H1 (cell line): Measurements from ENCODE around the gene NUTM2F.

ENCODE experiments used
- CTCF ChIP-seq, 3 experiments: IDR thresholded peaks; 1 replicate in 2 of 3; 2 replicates in 1 of 3; pipeline versions ENCODE4 v1.5.1 to v1.6.1; 2011; ENCODE audit warnings: low read length in 3 of 3, mild to moderate bottlenecking in 3 of 3, inconsistent platforms in 2 of 3, low read depth in 1 of 3, moderate library complexity in 1 of 3; ENCODE audit not compliant: insufficient read depth in 1 of 3; ENCODE audit errors: control extremely low read depth in 1 of 3
- SIX5 ChIP-seq: IDR thresholded peaks from 2 replicates; pipeline ENCODE4 v1.6.1; 2011; ENCODE audit warnings: mild to moderate bottlenecking, low read depth, low read length
- SP1 ChIP-seq: IDR thresholded peaks from 2 replicates; pipeline ENCODE4 v1.6.1; 2011; ENCODE audit warnings: low read depth, low read length

DNA sequence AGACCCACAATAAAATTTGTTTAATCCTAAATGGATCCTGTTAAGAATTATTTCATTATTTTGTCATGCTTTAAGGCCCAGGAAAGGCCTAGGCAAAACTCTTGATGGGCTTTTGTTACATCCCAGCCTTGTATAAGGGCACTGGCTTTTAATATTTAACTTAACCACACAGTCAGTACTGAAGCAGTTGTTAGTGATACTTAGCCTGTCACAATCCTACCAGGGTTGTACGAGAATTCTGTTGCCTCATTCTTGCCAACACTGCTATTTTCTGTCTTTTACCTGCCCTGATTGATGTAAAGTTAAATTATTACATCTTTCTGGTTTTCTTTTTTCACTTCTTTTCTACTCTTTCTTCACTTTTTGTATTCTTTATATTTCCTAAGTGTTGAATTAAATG is 58.4 kb downstream of the NUTM2F start:
- no peak for TF ChIP-seq SP1
- no peak for TF ChIP-seq CTCF (IDR thresholded peaks at IDR 0.05; ENCODE audit: control extremely low read depth in 1 of 3, insufficient read depth in 1 of 3, low read depth in 1 of 3, low read length in 3 of 3)
- no peak for TF ChIP-seq SIX5
